ENCODE data around the gene DNAH14. TPM values are rescaled to one million over a fixed set of nuclear protein-coding genes. Genes with fewer than 3 reads are reported as not detected.
"Not testable (repeated sequence)": the region's sequence is repeated elsewhere in the genome, so short reads cannot be mapped to it uniquely, and the experiment has no call there.

Gene DNAH14
- total RNA-seq, 1 donor from 2014 or later = 3.0 TPM

DNA sequence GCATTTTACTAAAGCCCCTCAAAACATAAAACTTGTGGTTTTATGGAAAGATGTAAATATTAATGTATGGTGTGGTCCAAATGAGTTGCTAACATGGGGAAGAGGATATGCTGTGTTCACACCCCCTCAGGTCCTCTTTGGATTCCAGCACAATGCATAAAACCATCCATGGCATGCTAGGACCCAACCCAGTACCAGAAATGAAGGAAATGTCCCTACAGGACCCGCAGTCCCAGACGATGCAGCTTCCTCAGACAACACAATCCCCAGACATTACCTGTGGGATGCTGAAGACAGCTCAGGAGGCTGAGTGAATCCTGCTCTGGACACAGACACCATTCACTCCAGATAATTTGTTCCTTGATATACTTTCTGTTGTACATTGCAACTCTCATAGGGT, 296.2 kb downstream of the DNAH14 start:
- Histone ChIP-seq H3K27me3 (ENCODE audit: low read depth) (no peaks in the 10 kb centered on the region), H3K36me3 (no peaks in the 10 kb centered on the region), H3K4me1 (no peaks in the 10 kb centered on the region), H3K27ac (replicated peaks) (no peak overlapping the region), H3K4me3 (no peak overlapping the region), H3K9me3 (replicated peaks) (peaks cover 7% of the 10 kb centered on the region)
- DNase-seq = no peak
- intact Hi-C loops (cut with micrococcal nuclease) = no loop called here
- TF ChIP-seq, protein P1, sequence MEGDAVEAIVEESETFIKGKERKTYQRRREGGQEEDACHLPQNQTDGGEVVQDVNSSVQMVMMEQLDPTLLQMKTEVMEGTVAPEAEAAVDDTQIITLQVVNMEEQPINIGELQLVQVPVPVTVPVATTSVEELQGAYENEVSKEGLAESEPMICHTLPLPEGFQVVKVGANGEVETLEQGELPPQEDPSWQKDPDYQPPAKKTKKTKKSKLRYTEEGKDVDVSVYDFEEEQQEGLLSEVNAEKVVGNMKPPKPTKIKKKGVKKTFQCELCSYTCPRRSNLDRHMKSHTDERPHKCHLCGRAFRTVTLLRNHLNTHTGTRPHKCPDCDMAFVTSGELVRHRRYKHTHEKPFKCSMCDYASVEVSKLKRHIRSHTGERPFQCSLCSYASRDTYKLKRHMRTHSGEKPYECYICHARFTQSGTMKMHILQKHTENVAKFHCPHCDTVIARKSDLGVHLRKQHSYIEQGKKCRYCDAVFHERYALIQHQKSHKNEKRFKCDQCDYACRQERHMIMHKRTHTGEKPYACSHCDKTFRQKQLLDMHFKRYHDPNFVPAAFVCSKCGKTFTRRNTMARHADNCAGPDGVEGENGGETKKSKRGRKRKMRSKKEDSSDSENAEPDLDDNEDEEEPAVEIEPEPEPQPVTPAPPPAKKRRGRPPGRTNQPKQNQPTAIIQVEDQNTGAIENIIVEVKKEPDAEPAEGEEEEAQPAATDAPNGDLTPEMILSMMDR (IDR thresholded peaks at IDR 0.05; ENCODE audit: borderline replicate concordance) = no peak

DNA sequence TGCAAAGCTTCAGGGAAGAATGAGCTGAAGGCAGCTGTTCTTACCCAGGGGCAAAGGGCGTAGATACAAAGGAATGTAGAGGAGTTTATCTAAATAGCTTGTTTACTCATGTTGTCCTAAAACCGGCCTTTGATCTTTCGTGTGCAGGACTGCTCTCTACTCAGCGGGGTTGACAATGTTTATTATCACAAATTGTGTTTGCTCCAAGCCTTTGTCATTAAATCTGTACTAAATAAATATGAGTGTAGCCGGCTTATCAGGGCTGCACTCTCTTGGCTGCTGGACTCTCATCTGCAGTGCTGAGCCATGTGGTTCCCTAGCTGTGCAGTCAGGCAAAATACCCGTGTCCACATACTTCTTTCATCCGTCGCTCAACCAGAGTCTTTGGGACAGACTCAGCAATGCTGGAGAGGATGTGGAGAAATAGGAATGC, 299.4 kb downstream of the DNAH14 start:
- no peaks in the 10 kb centered on the region for H3K36me3 ChIP-seq
- no peak overlapping the region for H3K27ac ChIP-seq (replicated peaks)
- peaks cover 13% of the 10 kb centered on the region for H3K9me3 ChIP-seq (replicated peaks)
- H3K4me3 ChIP-seq = no peak overlapping the region
- H3K27me3 ChIP-seq (ENCODE audit: low read depth) = no peaks in the 10 kb centered on the region
- no peak for DNase-seq
- TF ChIP-seq, protein P1 (IDR thresholded peaks at IDR 0.05; ENCODE audit: borderline replicate concordance) = no peak
- H3K4me1 ChIP-seq = no peaks in the 10 kb centered on the region
- intact Hi-C loops (cut with micrococcal nuclease) = no loop called here

DNA sequence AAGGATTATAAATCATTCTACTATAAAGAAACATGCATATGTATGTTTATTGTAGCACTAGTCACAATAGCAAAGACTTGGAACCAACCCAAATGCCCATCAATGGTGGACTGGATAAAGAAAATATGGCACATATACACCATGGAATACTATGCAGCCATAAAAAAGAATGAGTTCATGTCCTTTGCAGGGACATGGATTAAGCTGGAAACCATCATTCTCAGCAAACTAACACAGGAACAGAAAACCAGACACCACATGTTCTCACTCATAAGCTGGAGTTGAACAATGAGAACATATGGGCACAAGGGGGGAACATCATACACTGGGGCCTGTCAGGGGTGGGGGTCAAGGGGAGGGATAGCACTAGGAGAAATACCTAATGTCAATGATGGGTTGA, 300.0 kb downstream of the DNAH14 start:
- H3K4me1 ChIP-seq; H3K27me3 ChIP-seq (ENCODE audit: low read depth); intact Hi-C loops (cut with micrococcal nuclease); H3K36me3 ChIP-seq; H3K27ac ChIP-seq (replicated peaks); DNase-seq; H3K4me3 ChIP-seq: not testable (repeated sequence)
- peaks cover 18% of the 10 kb centered on the region for H3K9me3 ChIP-seq (replicated peaks)

DNA sequence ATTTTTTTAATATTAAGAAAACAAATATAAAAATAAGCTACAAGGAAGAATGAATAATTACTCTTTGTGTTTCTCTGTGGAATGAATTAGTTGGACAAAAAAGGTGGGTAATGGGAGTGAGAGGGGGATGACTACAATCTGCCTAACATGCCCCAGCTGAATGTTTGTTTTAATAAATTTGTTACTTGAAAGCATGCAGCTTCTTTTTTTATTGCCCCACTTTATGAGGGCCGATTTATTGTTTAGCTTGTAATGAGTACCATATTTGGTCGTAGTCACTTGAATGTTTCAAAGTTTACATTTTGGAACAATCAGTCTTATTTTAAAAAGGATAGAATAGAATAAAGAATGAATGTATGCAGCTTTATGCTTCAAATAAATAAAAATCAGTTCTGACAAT, 301.0 kb downstream of the DNAH14 start:
- TF ChIP-seq, protein P1 (IDR thresholded peaks at IDR 0.05; ENCODE audit: borderline replicate concordance) = no peak
- H3K4me1 ChIP-seq = no peaks in the 10 kb centered on the region
- no peaks in the 10 kb centered on the region for H3K36me3 ChIP-seq
- peaks cover 20% of the 10 kb centered on the region for H3K9me3 ChIP-seq (replicated peaks)
- intact Hi-C loops (cut with micrococcal nuclease) = no loop called here
- H3K27me3 ChIP-seq (ENCODE audit: low read depth) = no peaks in the 10 kb centered on the region
- DNase-seq = no peak
- no peak overlapping the region for H3K27ac ChIP-seq (replicated peaks)
- no peak overlapping the region for H3K4me3 ChIP-seq

DNA sequence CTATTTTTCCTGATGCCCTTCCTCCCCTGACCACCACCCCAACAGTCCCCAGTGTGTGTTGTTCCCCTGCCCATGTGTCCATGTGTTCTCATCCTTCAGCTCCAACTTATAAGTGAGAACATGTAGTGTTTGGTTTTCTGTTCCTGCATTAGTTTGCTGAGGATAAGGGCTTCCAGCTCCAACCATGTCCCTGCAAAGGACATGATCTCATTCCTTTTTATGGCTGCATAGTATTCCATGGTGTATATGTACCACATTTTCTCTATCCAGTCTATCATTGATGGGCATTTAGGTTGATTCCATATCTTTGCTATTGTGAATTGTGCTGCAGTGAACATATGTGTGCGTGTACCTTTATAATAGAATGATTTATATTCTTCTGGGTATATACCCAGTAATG, 303.5 kb downstream of the DNAH14 start:
- H3K9me3 ChIP-seq (replicated peaks) = peaks cover 35% of the 10 kb centered on the region
- H3K27me3 ChIP-seq (ENCODE audit: low read depth); H3K4me3 ChIP-seq; H3K27ac ChIP-seq (replicated peaks); DNase-seq; intact Hi-C loops (cut with micrococcal nuclease); H3K4me1 ChIP-seq; H3K36me3 ChIP-seq: not testable (repeated sequence)

DNA sequence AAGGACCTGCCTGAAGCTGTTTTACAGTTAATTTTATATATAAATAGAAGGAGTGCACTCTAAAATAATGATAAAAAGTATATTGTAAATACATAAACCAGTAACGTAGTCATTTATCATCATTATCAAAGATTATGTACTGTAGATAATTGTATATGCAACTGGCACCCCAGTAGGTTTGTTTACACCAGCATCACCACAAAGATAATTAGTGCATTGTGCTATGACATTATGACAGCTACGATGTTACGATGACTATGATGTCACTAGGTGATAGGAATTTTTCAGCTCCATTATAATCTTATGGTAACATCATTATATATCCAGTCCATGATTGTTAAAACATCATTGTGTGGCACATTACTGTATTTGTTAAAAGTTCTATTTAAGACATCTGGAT, 313.1 kb downstream of the DNAH14 start:
- Histone ChIP-seq H3K27me3 (ENCODE audit: low read depth) (peaks cover 4% of the 10 kb centered on the region), H3K4me3 (no peak overlapping the region), H3K27ac (replicated peaks) (no peak overlapping the region), H3K36me3 (no peaks in the 10 kb centered on the region), H3K4me1 (no peaks in the 10 kb centered on the region), H3K9me3 (replicated peaks) (peaks cover 18% of the 10 kb centered on the region)
- DNase-seq = no peak
- intact Hi-C loops (cut with micrococcal nuclease) = no loop called here
- TF ChIP-seq, protein P1 (IDR thresholded peaks at IDR 0.05; ENCODE audit: borderline replicate concordance) = no peak

DNA sequence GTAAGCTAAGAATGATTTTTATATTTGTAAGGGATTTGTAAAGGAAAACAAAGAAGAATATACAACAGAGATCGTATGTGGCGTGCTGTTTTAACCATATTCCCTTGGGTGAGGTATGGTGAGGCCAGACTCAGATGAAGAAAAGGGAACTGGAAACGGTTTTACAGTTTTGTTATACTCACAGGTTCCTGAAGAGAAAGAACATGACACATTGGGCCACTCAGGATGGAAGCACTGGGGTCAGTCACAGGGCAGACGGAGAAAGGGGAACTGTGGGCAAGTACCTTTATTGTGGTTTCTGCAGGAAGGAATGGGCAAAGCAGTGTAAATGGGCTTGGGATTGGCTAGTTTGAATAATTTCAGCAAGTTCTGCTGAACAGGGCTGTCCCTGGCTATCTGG, 321.0 kb downstream of the DNAH14 start:
- intact Hi-C loops (cut with micrococcal nuclease) = no loop called here
- H3K4me3 ChIP-seq = no peak overlapping the region
- H3K27ac ChIP-seq (replicated peaks) = no peak overlapping the region
- peaks cover 16% of the 10 kb centered on the region for H3K9me3 ChIP-seq (replicated peaks)
- no peak for DNase-seq
- no peaks in the 10 kb centered on the region for H3K27me3 ChIP-seq (ENCODE audit: low read depth)
- TF ChIP-seq, protein P1 (IDR thresholded peaks at IDR 0.05; ENCODE audit: borderline replicate concordance) = no peak
- no peaks in the 10 kb centered on the region for H3K4me1 ChIP-seq
- H3K36me3 ChIP-seq = no peaks in the 10 kb centered on the region
